Cerebellar cortex (tissue), 1 donor: ENCODE data around the gene ADAP1.

Experiments used
- DNase-seq: peaks from one replicate; pipeline ENCODE4 v3.0.0-alpha.2; 2015; ENCODE audit warnings: low spot score

Gene ADAP1

DNA sequence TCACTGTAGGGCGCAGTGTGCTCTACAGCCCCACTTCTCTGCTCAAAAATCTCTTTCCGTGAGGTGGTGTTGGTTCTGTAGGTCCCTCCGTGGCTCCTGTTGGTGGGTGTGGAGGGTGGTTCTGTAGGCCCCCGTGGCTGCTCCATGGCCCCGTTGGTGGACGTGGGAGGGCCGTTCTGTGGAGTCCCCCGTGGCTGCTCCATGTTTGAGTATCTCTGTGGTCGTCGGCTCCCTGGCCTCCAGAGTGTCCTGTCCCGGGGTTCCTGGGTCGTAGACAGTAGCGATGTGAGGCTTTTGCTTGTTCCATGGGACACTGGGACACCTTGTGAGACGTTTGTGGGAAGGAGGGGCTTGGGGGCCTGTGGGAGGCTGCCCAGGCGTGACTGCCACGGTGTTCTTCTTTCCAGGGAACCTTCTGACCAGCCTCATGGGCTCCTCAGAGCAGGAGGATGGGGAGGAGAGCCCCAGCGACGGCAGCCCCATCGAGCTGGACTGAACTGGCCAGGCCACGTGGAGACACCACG, 59.5 kb downstream of the ADAP1 start:
- no peak for DNase-seq

DNA sequence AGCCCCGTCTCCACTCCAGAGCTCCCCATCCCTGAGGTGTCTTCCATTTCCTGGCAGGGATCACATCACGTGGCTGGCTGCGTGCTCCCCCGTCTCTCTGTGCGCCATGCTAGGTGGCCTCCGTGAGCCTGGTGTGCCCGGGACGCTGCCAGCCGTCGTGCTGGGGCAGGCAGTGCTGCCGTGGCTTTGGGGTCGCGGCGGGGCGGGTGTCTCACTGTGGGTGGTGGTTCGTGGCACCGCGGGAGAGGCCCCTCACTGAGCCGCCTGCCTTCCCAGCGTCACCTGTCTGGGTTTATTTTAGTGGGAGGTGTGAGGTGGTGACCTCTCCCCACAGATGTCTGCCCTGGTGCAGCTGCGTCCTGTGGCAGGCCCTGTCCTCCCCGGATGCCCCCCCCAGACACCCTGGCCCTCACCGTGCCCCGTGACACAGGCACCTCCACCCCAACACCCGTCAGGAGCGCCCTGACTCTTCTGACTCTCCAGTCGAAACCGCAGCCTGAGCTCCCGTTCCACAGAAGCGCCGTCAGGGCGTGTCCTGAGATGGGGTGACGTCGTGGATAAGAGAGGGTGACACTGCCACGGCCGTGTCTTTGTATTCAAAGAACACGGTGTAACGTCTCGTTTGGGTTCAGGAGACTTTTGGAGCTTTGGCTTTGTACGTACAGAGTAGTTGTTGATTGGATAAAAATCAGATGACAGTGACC, 60.2 kb downstream of the ADAP1 start:
- no peak for DNase-seq

DNA sequence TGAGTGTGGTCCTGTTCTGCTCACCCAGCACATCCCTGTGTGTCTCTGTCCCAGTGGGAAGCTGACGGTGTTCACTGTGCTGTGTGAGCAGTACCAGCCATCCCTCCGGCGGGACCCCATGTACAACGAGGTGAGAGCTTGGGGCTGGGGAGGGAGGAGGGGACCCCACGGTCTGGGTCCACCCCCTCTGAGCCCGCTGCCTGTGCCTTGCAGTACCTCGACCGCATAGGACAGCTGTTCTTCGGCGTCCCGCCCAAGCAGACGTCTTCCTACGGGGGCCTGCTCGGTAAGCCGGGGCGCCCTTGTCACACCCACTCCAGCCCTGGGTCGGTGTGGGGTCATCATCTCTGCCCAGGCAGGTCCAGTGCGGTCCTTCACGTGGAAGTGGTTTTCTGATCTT, 60.8 kb downstream of the ADAP1 start:
- DNase-seq, result no peak

DNA sequence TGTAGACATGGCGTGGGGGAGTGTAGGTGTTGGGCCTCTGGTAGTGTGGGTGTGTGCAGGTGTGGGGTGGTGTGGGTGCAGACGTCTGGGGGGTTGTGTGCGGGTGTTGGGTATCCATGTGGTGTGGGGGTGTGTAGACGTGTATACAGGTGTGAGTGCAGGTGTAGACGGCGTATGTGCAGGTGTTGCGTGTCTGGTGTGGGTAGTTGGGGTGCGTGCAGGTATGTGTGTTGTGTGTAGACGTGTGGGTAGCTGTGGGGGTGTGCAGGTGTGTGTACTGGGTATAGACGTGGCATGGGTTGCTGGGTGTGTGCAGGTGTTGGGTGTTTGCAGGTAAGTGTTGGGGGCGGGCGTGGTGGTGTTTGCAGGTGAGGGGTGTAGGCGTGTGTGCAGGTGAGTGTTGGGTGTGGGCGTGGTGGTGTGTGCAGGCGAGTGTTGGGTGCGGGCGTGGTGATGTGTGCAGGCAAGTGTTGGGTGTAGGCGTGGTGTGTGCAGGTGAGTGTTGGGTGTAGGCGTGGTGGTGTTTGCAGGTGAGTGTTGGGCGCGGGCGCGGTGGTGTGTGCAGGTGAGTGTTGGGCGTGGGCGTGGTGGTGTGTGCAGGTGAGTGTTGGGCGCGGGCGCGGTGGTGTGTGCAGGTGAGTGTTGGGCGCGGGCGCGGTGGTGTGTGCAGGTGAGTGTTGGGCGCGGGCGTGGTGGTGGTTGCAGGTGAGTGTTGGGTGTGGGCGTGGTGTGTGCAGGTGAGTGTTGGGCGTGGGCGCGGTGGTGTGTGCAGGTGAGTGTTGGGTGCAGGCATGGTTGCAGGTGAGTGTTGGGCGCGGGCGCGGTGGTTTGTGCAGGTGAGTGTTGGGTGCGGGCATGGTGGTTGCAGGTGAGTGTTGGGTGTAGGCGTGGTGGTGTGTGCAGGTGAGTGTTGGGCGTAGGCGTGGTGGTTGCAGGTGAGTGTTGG, 61.6 kb downstream of the ADAP1 start:
- DNase-seq, result no peak

DNA sequence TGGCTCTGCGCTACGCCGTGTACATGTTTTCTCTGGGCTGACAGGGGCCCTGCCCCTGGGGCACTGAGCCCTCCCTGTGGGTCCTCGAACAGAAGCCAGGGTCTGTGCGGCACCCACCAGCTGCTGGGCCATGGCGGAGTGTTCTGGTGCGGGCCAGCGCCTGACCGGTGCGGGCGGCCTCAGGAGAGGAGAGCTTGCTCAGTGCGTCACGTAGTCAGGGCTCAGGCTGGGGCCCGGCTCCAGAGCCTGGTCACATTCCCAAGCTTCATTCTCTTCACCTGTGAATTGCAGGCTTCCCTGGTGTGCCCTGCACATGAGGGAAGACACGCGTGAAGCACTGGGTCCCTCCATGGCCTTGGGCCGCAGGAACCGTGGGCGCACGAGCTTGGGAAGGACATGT, 62.7 kb downstream of the ADAP1 start:
- DNase-seq, result no peak

DNA sequence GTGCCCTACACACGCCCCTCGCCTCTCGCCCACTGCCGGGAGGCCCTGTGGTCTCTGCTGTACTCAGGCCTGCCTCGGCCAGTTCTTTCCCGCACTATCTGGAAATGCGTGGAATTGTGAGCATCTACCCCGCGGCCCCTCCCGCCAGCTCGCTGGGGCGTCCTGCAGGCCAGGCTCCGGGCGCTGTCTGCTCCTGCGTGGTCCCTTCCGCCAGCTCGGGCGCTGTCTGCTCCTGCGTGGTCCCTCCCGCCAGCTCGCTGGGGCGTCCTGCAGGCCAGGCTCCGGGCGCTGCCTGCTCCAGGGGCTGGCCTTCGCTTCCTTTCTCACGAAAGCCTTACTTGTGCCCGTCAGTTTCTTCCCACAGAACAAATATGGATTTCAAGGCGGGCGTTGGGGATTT, 63.2 kb downstream of the ADAP1 start:
- no peak for DNase-seq

DNA sequence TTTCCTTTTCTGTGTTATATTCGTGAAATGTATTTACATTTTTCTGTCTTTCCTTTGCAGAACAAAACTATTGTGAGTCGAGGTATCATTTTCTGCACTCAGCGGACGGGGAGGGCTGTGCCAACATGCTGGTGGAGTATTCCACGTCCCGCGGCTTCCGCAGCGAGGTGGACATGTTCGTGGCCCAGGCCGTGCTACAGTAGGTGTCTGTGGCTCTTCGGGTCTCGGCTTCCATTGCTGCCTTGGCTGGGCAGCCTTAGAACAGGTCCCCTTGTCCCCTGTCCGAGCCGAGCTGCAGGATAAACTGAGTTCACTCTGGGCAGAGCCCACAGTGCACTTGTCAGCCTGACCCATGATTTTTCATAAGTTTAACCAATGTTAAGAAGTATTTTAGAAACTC, 63.6 kb downstream of the ADAP1 start:
- DNase-seq, result no peak

GRCh38 chr7:889391-889790, 65.1 kb downstream of the ADAP1 start:
- no peak for DNase-seq

DNA sequence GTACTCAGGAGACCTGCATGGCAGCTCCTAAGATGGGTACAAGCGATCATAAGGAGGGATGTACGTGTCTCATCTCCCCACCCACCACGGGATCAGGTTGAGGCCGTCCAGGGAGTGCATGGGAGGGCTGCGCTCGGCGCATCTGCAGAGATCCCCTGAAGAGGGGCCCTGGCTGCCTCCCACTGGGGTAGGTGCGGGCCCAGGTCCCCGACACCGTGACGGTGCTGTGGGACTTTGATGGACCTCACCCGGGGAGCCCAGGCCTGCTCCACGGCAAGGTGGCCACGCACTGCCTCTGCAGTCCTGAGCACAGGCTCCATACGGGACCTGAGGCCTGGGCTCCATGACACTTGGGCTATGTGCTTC, 65.5 kb downstream of the ADAP1 start:
- DNase-seq, result no peak

GRCh38 chr7:888081-889024, 66.1 kb downstream of the ADAP1 start:
- no peak for DNase-seq

DNA sequence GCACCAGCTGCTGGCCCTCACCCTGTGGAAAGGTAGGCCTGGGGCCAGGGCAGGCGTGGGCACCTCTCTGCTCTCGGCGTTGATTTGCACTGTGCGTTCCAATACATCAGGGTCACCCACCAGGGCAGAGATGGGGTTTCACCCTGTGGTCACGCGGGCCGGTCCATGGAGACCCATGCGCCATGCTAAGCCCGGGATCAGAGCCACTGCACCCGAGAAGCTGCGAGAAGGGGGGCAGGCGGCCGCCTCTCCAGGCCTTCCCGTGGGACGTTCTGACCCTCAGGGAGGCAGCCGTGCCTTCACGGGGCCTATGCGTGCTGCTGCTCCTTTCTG, 67.0 kb downstream of the ADAP1 start:
- no peak for DNase-seq

DNA sequence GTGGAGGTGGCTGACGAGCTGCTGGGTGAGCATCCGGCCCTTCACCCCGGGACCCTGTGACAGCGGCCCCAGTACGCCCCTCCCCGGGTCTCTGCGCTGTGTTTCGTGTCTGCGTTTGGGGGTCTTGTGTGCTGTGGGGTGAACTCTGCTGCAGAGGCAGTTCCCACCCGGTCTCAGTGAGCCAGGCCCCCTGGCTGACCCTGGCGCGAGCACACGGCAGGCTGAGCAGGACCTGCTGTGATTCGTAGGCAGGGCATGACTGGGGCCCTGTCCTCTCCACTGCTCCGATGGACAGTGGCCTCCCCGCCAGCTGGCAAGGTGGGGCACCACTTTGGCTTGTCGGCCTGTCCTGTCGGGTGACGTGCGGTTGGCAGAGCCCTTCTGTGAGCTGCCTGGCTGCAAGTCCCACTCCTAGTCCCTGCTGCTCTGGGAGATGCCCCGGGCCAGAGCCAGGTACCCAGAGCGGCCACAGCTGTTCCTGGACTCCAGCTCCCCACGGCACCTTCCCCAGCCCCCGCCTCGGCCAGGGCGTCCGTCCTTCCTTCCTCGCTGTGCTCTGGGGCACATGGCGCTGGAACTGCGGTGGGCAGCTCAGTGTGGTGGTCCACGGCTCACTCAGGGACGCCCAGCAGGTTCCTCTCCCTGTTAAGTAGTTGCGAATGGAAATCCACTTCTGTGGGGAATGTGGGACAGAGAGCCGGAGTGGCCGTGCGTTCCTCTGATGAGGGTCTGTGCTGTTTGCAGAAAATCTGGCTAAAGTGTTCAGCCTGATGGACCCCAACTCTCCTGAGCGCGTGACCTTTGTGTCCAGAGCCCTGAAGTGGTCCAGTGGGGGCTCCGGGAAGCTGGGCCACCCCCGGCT, 67.6 kb downstream of the ADAP1 start:
- DNase-seq, result peak; percentile 73

- DNase-seq, result no peak
Measured at GRCh38 chr7:885893-886625, 68.4 kb downstream of the ADAP1 start.

- DNase-seq, result no peak
Measured at GRCh38 chr7:885261-885892, 69.1 kb downstream of the ADAP1 start.

DNA sequence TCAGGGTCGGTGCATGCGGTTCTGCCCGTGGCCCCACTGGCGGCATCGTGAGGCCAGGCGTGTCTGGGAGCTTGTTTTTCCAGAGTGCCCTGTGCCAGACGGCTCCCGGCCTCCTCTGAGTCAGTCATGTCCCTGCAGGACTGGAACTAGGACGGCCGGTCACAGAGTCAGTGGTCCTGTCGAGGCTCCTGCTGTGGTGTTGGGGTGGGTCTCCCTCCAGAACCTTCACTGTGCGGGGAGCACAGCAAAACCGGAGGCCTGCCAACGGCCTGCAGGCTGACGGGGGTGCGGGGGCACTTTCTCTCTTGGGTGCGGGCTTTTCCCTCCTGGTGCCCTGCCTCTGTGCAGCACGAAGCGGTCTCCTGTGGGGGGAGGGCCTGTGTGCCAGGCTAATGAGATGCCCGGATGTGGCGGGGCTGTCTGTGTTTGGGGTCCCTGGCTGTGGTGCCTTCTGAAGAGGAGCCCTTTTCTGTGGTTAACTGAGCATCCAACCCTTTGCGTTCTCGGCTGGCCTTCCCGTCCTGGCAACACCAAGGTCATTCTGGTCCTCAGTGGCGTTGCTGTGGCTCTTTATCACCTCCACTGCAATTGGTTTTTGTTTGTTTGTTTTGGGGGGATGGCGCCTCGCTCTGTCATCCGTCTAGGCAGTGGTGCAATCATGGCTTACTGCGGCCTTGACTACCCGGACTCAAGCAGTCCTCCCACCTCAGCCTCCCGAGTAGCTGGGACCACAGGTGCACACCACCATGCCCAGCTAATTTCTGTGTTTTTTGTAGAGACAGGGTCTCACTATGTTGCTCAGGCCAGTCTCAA, 70.1 kb downstream of the ADAP1 start:
- no peak for DNase-seq

GRCh38 chr7:883055-884021, 71.1 kb downstream of the ADAP1 start:
- DNase-seq, result peak; percentile 37

DNA sequence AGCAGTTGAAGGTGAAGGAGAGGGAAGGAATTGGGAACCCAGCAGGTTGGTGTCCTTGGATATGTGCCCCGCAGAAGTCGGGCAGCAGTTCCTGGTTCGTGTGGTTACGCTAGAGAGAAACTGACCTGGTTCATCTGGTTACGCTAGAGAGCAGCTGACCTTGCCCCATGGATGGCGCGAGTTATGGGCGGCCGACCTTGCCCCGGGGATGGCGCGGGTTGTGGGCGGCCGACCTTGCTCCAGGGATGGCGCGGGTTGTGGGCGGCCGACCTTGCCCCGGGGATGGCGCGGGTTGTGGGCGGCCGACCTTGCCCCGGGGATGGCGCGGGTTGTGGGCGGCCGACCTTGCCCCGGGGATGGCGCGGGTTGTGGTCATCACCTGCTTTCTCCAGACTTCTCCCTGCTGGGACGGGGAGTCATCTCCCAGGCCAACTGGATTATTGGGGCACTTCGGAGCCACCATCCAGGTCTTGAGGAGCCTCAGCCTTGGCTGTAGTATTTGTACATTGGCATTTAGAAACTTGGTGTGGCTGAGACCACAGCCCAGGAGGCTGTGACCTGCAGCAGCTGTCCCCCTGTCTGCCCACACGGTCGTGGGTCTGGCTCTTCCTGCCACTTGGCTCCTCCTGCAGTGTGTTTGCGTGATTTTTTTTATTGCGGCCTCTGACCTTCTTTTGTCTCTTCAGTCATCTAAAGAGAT, 72.0 kb downstream of the ADAP1 start:
- DNase-seq, result no peak
